Lower leg skin (tissue), 4 donors: Measurements from ENCODE around the gene PSIP1. TPM values are rescaled to one million over a fixed set of nuclear protein-coding genes. Genes with fewer than 3 reads are reported as not detected.

Experiments
- DNase-seq, 2 donors: peaks; one replicate each; pipeline ENCODE4 v3.0.0-alpha.2; 2019; ENCODE audit warnings: low spot score in 2 of 2
- H3K4me3 ChIP-seq: fragments of 200-600 bp; sonication (generic); 2 replicates; pipeline ENCODE4 v1.5.1; 2017; ENCODE audit warnings: mild to moderate bottlenecking, low read depth; ENCODE audit not compliant: poor library complexity, severe bottlenecking
- CTCF ChIP-seq, 3 donors: fragments of 450-650 bp; IDR thresholded peaks; one replicate each; pipeline ENCODE4 v1.5.1; 2016; ENCODE audit warnings: antibody characterized with exemption in 3 of 3, mild to moderate bottlenecking in 3 of 3, moderate library complexity in 2 of 3
- POLR2A ChIP-seq, 2 donors: fragments of 450-650 bp; IDR thresholded peaks; one replicate each; pipeline ENCODE4 v1.6.1; 2016 to 2017; ENCODE audit warnings: antibody characterized with exemption in 2 of 2, mild to moderate bottlenecking in 1 of 2, moderate library complexity in 1 of 2
- WGBS, 2 donors: methylation state at CpG; one replicate each; pipeline ENCODE4 v1.1.5; 2018; 5-methylcytosine and 5-hydroxymethylcytosine counted together
- intact Hi-C: fragments of 100-400 bp; cut with DNase I; formaldehyde crosslinking; loops from one replicate; pipeline ENCODE4 v1.15.0; 2023; ENCODE audit warnings: low total_unique reads
- total RNA-seq, 4 donors: library from RNA; depleted of rRNA; stranded (reverse); fragments of >200 nt; gene quantifications; one replicate each; pipeline ENCODE4 v1.1.0, GENCODE V29; 2016

The PSIP1 gene
- total RNA-seq, 4 donors from 2014 or later: 12.9 to 31.7 (median 17.7) TPM

DNA sequence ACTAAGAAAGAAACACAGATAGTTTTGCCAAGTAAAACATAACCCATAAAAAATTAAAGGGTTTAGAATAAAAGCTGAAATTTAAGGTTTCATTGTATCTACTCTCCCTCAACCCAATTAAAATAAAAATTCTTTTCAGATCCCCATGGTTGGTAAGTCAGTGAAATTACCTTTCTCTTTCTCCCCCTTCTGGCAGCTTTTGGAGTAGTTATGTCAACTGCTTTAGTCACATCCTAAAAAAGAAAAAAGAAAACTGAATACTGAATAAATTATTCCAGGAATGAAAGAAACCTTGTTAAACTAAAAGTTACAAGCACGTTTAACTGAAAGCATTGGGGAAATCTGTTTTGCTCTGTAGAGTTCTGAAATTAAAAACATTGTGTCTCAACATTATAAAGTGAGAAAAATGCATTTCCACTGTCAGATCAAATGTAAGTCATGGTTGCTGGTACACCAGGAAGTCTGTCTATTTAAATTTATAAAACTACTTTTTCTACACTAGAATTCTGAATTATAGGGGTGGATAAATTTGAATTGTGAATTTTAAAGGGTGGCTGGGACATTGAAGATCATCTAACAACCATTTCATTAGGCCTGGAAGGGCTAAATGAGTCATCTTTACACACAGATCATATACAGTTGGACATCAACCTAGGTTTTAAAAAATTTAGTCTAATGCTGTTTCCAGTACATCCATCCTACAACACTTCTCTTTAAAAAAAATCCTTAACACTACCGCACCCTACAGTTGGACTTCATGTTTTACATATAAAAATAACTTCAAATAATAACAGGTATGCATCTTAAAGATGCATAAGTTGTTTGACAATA lies 24.7 kb downstream of the PSIP1 start:
- WGBS, 2 donors: 53 to 60% methylated on average over 2 of the region's 2 CpGs
- intact Hi-C loops: no loop called here
- no peak overlapping the region for H3K4me3 ChIP-seq
- TF ChIP-seq POLR2A (IDR thresholded peaks at IDR 0.05) (no peak), CTCF (IDR thresholded peaks at IDR 0.05) (no peak)
- DNase-seq: no peak

DNA sequence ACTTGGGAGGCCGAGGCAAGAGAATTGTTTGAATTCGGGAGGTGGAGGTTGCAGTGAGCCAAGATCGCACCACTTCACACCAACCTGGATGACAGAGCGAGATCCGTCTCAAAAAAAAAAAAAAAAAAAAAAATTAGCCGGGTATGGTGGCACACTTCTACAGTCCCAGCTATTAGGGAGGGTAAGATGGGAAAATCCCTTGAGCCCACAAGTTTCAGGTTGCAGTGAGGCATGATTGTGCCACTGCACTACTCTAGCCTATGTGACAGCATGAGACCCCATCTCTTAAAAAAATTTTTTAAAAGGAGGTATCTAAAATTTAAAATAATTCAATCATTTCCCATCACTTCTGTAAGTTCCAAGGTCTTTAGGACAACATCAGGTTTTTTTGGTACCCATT lies 26.0 kb downstream of the PSIP1 start:
- WGBS, 2 donors: 85 to 95% methylated on average over 6 of the region's 6 CpGs
- TF ChIP-seq POLR2A (IDR thresholded peaks at IDR 0.05) (no peak), CTCF (IDR thresholded peaks at IDR 0.05) (no peak)
- intact Hi-C loops: no loop called here
- no peak for DNase-seq
- no peak overlapping the region for H3K4me3 ChIP-seq

- TF ChIP-seq CTCF (IDR thresholded peaks at IDR 0.05): no peak
- no peak overlapping the region for H3K4me3 ChIP-seq
- DNase-seq: no peak
- WGBS, 2 donors: 33 to 45% methylated on average over 1 of the region's 1 CpG
- intact Hi-C loops: no loop called here
These were observed 28.6 kb downstream of the PSIP1 start for GRCh38 chr9:15482146-15482545.

GRCh38 chr9:15480028-15480427 lies 30.7 kb downstream of the PSIP1 start:
- DNase-seq: no peak
- no peak for TF ChIP-seq CTCF (IDR thresholded peaks at IDR 0.05)
- no peak for TF ChIP-seq POLR2A (IDR thresholded peaks at IDR 0.05)
- 88 to 96% methylated on average over 1 of the region's 1 CpG for WGBS, 2 donors
- intact Hi-C loops: no loop called here
- H3K4me3 ChIP-seq: no peak overlapping the region

DNA sequence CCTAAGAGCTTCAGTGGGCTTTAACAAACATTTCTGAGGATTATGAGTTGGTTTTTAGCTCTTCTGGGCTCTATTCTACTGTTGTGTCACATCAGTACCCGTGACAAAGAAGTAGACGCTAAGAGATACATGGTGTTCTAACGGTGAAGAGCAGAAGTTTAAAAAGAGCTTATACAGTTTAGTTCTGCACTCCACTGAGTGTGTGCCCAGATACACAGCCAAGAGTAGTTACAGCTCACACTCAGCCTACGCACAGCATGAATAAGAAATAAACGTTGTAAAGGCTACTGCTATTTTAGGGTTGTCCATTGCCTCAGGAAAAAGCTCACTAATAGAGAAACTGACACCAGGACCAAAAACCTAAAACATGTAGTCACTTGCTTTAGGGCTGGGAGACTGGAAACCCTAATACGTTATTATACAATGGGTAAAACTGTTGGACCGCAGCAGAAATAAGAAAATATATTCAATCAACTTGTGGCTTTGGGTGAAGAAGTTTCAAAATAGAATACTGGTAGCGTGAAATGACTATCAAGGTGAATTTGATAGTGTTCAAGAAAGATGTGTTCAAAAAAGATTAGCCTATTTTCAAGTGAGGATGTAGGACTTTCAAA lies 34.7 kb downstream of the PSIP1 start:
- 89 to 90% methylated on average over 8 of the region's 8 CpGs for WGBS, 2 donors
- TF ChIP-seq POLR2A (IDR thresholded peaks at IDR 0.05): no peak
- TF ChIP-seq CTCF (IDR thresholded peaks at IDR 0.05): no peak
- no peak for DNase-seq
- H3K4me3 ChIP-seq: no peak overlapping the region
- intact Hi-C loops: no loop called here
